ENCODE measurements around the gene U2AF1L4.
"Not testable (repeated sequence)": the region's sequence is repeated elsewhere in the genome, so short reads cannot be mapped to it uniquely, and the experiment has no call there.

The U2AF1L4 gene

DNA sequence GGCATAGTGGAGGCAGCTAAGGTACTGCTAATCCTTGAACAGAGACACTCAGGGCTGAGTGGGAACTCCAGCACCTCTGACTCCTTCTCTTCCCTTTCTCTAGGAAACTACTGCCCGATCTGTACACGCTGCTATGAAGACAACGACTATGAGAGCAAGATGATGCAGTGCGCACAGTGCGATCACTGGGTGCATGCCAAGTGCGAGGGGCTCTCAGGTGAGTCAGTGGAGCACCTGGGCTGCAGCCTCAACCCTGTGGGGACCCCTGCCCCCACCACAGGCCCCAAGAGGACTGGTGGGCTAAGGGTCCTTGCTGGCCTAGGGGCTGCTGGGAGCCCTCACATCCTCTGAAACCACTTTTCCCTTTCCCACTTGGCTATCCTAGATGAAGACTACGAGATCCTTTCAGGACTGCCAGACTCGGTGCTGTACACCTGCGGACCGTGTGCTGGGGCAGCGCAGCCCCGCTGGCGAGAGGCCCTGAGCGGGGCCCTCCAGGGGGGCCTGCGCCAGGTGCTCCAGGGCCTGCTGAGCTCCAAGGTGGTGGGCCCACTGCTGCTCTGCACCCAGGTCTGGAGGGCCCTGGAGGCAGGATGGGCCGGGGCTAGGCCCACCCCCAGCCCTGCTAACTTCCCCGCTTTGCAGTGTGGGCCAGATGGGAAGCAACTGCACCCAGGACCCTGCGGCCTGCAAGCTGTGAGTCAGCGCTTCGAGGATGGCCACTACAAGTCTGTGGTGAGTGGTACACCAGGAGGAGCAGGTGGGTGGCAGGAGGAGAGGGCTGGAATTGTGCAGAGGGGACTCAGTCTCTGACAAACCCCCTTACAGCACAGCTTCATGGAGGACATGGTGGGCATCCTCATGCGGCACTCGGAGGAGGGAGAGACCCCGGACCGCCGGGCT lies 17.9 kb downstream of the U2AF1L4 start:
- Histone ChIP-seq H3K4me3 (ENCODE audit: low read length, poor library complexity, severe bottlenecking) (no peak overlapping the region), H3K36me3 (ENCODE audit: insufficient read depth, low read length) (peaks cover 86% of the 10 kb centered on the region; the same call in 1 of the 2 replicates)

DNA sequence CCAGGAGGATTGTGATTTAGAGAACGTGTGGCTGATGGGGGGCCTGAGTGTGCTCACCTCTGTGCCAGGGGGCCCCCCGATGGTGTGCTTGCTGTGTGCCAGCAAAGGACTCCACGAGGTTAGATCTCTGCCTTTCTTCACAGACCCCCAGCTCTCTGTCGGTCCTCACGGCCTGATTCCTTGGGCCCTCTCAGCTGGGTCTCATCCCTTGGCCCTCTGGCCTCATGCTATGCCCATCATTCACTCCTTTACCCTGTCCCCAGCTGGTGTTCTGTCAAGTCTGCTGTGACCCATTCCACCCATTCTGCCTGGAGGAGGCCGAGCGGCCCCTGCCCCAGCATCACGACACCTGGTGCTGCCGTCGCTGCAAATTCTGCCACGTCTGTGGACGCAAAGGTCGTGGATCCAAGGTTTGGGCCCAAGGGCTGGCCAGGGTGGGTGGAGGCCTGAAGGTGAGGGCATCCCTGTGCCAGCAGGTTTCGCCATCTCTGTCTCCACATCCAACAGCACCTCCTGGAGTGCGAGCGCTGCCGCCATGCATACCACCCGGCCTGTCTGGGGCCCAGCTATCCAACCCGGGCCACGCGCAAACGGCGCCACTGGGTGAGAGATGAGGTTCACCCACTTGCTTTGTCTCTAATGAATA lies 19.9 kb downstream of the U2AF1L4 start:
- no peaks in the 10 kb centered on the region for H3K4me1 ChIP-seq (ENCODE audit: insufficient read depth, low read length, poor library complexity, severe bottlenecking)
- no peaks in the 10 kb centered on the region for H3K9me2 ChIP-seq (replicated peaks; ENCODE audit: low read depth, low read length)
- TF ChIP-seq EZH2phosphoT487 (IDR thresholded peaks at IDR 0.05; ENCODE audit: borderline replicate concordance), result no peak
- TF ChIP-seq, protein P1, sequence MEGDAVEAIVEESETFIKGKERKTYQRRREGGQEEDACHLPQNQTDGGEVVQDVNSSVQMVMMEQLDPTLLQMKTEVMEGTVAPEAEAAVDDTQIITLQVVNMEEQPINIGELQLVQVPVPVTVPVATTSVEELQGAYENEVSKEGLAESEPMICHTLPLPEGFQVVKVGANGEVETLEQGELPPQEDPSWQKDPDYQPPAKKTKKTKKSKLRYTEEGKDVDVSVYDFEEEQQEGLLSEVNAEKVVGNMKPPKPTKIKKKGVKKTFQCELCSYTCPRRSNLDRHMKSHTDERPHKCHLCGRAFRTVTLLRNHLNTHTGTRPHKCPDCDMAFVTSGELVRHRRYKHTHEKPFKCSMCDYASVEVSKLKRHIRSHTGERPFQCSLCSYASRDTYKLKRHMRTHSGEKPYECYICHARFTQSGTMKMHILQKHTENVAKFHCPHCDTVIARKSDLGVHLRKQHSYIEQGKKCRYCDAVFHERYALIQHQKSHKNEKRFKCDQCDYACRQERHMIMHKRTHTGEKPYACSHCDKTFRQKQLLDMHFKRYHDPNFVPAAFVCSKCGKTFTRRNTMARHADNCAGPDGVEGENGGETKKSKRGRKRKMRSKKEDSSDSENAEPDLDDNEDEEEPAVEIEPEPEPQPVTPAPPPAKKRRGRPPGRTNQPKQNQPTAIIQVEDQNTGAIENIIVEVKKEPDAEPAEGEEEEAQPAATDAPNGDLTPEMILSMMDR (conservative IDR thresholded peaks at IDR 0.05; ENCODE audit: low read length), result no peak
- H2AFZ ChIP-seq (ENCODE audit: low read length), result no peak overlapping the region
- no peak overlapping the region for H3K4me2 ChIP-seq (ENCODE audit: low read depth, low read length, poor library complexity, severe bottlenecking)
- no peaks in the 10 kb centered on the region for H3F3A ChIP-seq (ENCODE audit: low read depth)
- no peaks in the 10 kb centered on the region for H3K9me3 ChIP-seq (ENCODE audit: insufficient read depth, low read depth, low read length)
- H3K27me3 ChIP-seq (ENCODE audit: insufficient read depth, low read length, poor library complexity, severe bottlenecking), result no peaks in the 10 kb centered on the region
- H3K36me3 ChIP-seq (ENCODE audit: insufficient read depth, low read length), result peaks cover 83% of the 10 kb centered on the region; the same call in 1 of the 2 replicates
- H3K79me2 ChIP-seq (ENCODE audit: insufficient read depth, low read length), result peaks cover 19% of the 10 kb centered on the region
- H3K4me3 ChIP-seq (ENCODE audit: low read length, poor library complexity, severe bottlenecking), result no peak overlapping the region
- H4K20me1 ChIP-seq (ENCODE audit: insufficient read depth, low read length, poor library complexity, severe bottlenecking), result peaks cover 6% of the 10 kb centered on the region
- H3K9ac ChIP-seq (ENCODE audit: low read depth, low read length, poor library complexity, severe bottlenecking), result no peak overlapping the region

More for the DNA sequence above, 17.9 kb downstream of the U2AF1L4 start:
- Histone ChIP-seq H3K4me1 (ENCODE audit: insufficient read depth, low read length, poor library complexity, severe bottlenecking) (no peaks in the 10 kb centered on the region), H4K20me1 (ENCODE audit: insufficient read depth, low read length, poor library complexity, severe bottlenecking) (peaks cover 6% of the 10 kb centered on the region), H3K9me3 (ENCODE audit: insufficient read depth, low read depth, low read length) (no peaks in the 10 kb centered on the region), H3K9me2 (replicated peaks; ENCODE audit: low read depth, low read length) (no peaks in the 10 kb centered on the region), H3K4me2 (ENCODE audit: low read depth, low read length, poor library complexity, severe bottlenecking) (no peak overlapping the region), H3K9ac (ENCODE audit: low read depth, low read length, poor library complexity, severe bottlenecking) (no peak overlapping the region), H2AFZ (ENCODE audit: low read length) (no peak overlapping the region), H3K79me2 (ENCODE audit: insufficient read depth, low read length) (peaks cover 3% of the 10 kb centered on the region; the same call in 1 of the 2 replicates), H3F3A (ENCODE audit: low read depth) (no peaks in the 10 kb centered on the region), H3K27me3 (ENCODE audit: insufficient read depth, low read length, poor library complexity, severe bottlenecking) (no peaks in the 10 kb centered on the region)
- no peak for TF ChIP-seq EZH2phosphoT487 (IDR thresholded peaks at IDR 0.05; ENCODE audit: borderline replicate concordance)
- TF ChIP-seq, protein P1 (conservative IDR thresholded peaks at IDR 0.05; ENCODE audit: low read length), result no peak

DNA sequence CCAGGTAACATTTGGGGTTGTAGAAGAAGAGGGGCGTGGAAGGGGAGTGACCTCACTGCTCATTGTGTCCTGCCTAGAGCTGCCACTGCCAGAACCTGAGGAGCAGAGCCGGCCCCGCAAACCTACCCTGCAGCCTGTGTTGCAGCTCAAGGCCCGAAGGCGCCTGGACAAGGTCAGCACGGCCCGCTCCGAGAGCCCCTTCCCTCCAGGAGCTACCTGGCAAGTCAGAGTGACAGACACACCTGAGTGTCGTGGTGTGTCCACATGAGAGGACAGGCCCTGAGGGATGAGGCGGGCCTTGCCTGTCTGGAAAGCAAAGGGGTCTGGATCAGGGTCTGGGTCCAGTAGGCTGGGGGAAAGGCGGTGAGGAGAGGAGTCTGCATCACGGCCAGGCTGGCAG lies 20.7 kb downstream of the U2AF1L4 start:
- Histone ChIP-seq H3K9me3 (ENCODE audit: insufficient read depth, low read depth, low read length) (no peaks in the 10 kb centered on the region), H3K9me2 (replicated peaks; ENCODE audit: low read depth, low read length) (no peaks in the 10 kb centered on the region), H3K4me2 (ENCODE audit: low read depth, low read length, poor library complexity, severe bottlenecking) (no peak overlapping the region), H4K20me1 (ENCODE audit: insufficient read depth, low read length, poor library complexity, severe bottlenecking) (peaks cover 13% of the 10 kb centered on the region), H3K79me2 (ENCODE audit: insufficient read depth, low read length) (peaks cover 27% of the 10 kb centered on the region), H3K4me1 (ENCODE audit: insufficient read depth, low read length, poor library complexity, severe bottlenecking) (peaks cover 3% of the 10 kb centered on the region), H3K27me3 (ENCODE audit: insufficient read depth, low read length, poor library complexity, severe bottlenecking) (no peaks in the 10 kb centered on the region), H3K36me3 (ENCODE audit: insufficient read depth, low read length) (peaks cover 75% of the 10 kb centered on the region; the same call in 1 of the 2 replicates), H3K4me3 (ENCODE audit: low read length, poor library complexity, severe bottlenecking) (no peak overlapping the region), H3F3A (ENCODE audit: low read depth) (no peaks in the 10 kb centered on the region), H2AFZ (ENCODE audit: low read length) (no peak overlapping the region), H3K9ac (ENCODE audit: low read depth, low read length, poor library complexity, severe bottlenecking) (no peak overlapping the region)
- TF ChIP-seq, protein P1 (conservative IDR thresholded peaks at IDR 0.05; ENCODE audit: low read length), result no peak
- TF ChIP-seq EZH2phosphoT487 (IDR thresholded peaks at IDR 0.05; ENCODE audit: borderline replicate concordance), result no peak

DNA sequence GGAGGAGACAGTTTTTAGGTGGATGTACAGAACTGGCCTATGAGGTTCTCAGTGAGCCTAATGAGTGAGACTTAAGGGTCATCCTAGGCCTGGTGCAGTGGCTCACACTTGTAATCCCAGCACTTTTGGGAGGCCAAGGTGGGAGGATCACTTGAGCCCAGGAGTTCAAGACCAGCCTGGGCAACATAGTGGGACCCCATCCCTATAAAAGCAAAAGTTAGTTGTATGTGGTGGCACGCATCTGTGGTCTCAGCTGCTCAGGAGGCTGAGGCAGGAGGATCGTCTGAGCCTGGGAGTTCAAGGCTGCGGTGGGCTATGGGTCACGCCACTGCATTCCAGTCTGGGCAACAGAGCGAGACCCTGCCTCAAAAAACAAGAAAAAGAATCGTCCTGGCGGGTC lies 21.1 kb downstream of the U2AF1L4 start:
- H2AFZ ChIP-seq (ENCODE audit: low read length); H3K4me3 ChIP-seq (ENCODE audit: low read length, poor library complexity, severe bottlenecking); H3K9me3 ChIP-seq (ENCODE audit: insufficient read depth, low read depth, low read length); H3F3A ChIP-seq (ENCODE audit: low read depth); H3K4me2 ChIP-seq (ENCODE audit: low read depth, low read length, poor library complexity, severe bottlenecking); H3K4me1 ChIP-seq (ENCODE audit: insufficient read depth, low read length, poor library complexity, severe bottlenecking); H3K27me3 ChIP-seq (ENCODE audit: insufficient read depth, low read length, poor library complexity, severe bottlenecking); H3K9ac ChIP-seq (ENCODE audit: low read depth, low read length, poor library complexity, severe bottlenecking); H3K9me2 ChIP-seq (replicated peaks; ENCODE audit: low read depth, low read length): not testable (repeated sequence)
- Histone ChIP-seq H3K36me3 (ENCODE audit: insufficient read depth, low read length) (peaks cover 71% of the 10 kb centered on the region; the same call in 1 of the 2 replicates), H3K79me2 (ENCODE audit: insufficient read depth, low read length) (peaks cover 32% of the 10 kb centered on the region), H4K20me1 (ENCODE audit: insufficient read depth, low read length, poor library complexity, severe bottlenecking) (peaks cover 17% of the 10 kb centered on the region)

Data from Loucy (cell line).